GM19239 (cell line): Measurements from ENCODE around the gene ALAD.
"Not testable (repeated sequence)": the region's sequence is repeated elsewhere in the genome, so short reads cannot be mapped to it uniquely, and the experiment has no call there.

Experiments
- DNase-seq: peaks from one replicate; pipeline ENCODE4 v3.0.0; 2011; ENCODE audit warnings: low spot score; ENCODE audit not compliant: insufficient read length
- FAIRE-seq: peaks from 2 replicates; lab custom pipeline; 2011; peaks lifted over from hg19 to GRCh38; lab: Jason Lieb, UNC

The ALAD gene

DNA sequence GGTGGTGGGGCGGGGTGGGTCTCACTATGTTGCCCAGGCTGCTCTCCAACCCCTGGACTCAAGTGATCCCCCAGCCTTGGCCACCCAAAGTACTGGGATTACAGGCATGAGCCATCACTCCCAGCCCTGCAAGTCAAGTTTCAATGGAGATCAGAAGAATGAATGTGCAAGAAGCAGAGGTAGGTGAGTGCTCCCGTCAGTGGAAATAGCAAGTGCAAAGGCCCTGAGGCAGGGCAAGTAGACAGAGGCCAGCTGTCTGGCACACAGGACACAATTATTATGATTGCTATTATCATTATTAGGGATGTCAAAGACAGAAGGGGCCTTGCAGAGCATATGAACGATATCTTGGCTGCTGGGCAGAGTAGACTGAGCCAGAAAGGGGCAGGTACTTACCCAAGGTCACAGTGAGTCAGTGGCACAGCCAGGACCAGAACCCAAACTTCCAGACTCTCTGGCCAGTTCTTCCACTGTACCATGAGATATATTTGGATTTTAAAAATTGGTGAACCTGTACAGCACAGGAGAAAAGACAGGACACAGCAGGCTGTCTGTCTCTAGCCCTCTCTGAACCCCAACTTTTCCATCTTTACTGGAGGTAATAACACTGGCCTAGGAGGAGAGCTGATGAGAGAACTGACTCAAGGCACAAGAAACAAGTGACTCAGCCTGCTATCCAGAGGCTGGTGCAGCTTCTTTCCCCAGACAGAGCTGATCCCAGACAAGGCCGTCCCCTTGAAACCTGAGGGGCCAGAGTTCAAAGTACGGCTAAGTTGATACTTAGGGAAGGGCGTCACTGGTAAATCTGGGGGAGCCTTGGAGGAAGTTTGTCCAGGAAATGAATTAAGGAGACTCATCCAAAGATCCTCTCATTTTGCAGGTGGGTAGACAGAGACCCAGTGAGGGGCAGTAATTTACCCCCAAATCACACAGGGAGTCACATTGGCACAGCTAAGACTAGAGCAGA, 25.7 kb downstream of the ALAD start:
- FAIRE-seq: no peak

DNA sequence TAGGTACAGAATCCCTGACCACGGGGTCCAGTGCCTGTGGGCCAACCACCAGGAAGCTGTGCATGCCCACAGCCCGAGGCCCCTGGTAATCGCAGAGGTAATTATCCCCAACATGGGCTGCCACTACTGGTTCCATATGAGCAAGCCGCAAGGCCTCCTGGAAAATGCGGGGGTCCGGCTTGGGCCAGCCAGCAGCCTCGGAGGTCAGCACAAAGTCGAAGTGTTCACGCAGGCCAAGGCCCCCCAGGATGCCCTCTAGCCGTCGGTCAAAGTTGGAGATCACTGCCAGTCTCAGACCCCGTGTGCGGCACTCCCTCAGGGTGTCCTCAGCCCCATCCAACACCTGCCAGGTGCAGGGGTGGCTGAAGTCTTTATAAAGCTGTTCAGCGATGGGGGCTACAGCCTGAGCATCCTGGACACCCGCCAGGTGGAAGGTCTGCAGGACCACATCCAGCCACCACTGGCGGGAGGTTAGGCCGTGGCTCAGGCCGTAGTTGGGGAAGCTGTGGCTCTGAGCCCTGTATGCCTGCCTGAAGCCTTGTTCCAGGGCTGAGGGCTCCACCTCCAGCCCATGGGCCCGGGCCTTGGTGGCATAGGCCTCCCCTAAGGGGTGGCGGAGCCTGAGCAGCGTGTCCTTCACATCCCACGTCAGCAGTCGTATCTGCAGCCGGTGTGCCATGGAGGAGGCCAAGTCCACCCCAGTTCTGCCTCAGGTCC, 27.2 kb downstream of the ALAD start:
- DNase-seq: no peak
- no peak for FAIRE-seq

More for the DNA sequence above, 25.7 kb downstream of the ALAD start:
- no peak for DNase-seq

DNA sequence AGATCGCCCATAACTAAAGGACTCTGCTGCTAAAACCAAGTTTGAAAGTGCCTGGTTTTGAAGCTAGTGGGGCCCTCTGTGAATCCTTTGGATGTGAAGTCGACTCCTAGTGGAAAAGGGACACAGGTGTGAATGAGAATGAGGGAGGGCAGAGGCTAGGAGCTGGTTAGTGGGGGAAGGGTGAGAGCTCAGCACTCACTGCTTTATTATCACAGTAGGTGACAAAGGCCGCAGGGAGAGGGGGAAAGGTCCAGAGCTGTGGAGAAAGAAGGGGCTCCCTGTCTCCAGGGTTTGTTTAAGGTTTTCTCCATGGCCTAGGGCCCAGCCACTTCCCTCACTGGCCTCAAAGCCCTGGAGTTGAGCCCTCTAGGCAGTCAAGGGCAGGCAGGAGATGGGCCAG, 27.8 kb downstream of the ALAD start:
- no peak for DNase-seq
- FAIRE-seq: no peak

DNA sequence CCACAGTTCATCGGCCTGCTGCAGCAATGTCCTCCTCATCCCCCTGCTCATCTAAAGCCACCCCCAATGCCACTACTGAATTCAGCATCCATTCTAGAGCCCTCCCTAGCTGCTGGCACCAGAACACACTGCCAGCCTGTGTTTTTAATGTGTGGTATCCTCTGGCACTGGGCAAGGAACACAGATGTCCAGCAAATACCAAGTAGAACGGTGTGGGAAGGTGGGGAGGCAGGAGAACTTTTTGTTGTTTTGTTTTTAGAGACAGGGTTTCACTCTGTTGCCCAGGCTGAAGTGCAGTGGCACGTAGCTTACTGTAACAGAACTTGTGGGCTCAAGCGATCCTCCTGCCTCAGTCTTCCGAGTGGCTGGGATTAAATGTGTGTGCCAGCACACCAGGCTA, 29.0 kb downstream of the ALAD start:
- FAIRE-seq (no peak), DNase-seq (no peak)

DNA sequence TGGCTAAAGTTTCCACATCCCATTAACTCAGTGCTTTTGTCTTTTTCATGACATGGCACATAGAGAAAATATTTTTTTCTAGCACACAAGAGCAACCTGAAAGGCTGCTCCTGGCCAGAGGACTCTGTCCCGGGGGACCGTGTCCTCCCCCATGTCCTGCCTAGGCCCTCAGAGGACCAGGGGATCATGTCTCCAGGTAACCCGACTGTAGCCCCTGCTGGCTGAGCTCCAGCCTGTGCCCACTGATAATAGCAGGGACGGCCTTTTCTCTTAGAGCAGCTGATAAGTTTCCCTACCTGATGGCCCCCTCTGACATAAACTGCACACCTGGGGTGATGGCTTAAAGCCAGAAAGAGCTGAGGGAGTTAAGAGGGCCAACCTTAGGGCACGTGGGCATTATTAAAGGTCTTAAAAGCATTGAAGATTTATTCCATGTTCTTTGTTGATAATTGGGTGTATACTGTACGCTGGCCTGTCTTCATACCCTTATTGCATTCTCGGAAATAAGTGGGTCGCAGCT, 30.2 kb downstream of the ALAD start:
- FAIRE-seq (no peak), DNase-seq (no peak)

DNA sequence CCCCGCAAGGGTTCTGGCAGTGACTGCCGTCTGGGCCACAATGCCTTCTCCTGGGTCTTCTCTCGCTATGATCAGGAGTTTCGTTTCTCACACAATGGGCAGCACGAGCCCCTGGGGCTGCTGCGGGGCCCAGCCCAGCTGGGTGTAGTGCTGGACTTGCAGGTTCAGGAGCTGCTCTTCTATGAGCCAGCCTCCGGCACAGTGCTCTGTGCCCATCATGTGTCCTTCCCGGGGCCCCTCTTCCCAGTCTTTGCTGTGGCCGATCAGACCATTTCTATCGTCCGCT, 31.3 kb downstream of the ALAD start:
- FAIRE-seq (no peak), DNase-seq (no peak)

DNA sequence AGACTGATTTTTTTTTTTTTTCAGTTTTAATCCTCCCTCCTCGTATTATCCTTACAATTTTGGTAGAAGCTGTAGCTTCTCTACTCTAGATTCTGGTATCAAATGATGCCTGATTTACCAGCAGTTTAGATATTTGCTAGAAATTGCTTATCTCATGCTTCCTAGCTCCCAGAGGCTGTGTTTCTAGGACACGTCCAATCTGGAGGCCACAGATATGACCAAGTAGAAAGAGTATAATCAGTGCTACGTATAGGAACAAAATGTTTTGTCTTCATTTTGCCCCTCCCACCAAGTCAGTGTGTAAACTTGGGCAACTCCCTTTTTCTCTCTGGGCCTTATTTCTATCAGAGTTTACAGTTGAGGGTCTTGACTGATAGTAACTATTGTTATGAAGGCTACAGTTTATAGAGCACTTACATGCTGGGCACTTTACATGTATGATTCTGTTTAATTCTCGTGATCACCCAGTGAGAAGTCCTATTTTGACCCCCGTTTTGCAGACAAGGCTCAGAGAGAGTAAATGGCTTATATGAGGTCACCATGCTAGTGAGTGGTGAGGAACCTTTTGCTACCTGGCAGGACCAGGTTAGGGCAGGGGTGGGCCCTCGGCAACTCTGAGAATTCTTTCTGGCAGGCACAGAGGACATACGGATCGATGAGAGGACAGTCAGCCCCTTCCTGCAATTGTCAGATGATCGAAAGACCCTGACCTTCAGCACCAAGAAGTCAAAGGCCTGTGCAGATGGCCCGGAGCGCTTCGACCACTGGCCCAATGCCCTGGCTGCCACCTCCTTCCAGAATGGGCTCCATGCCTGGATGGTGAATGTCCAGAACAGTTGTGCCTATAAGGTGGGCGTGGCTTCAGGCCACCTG, 31.9 kb downstream of the ALAD start:
- DNase-seq (no peak), FAIRE-seq (no peak)

DNA sequence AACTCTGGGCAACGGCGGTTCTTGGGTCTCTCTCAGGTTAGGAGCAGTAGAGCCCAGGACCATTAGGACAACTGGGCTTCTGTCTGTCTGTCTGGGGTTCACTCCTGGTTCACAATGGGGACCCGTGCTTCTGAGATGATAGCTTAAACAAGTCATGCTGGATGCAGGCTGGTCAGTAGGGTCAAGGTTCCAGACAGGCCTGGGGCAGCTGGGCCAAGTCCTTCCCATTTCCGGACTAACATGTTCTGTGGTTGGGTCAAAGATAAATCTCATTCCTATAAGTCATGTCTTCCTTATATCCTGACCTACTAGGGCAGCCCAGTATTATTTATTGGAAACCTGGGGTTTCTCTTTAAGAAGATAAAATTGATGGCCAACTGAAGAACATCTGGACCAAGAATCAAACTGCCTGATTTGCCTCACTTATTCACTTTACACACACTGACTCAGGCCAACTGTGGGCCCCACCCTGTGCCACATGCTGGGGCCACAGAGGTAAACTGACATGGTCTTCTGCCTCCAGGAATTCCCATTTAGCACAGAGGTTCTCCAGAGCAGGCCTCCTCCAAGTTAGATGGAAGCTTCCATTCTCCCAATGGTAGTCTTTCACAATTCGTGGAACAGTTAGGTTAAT, 32.6 kb downstream of the ALAD start:
- DNase-seq (no peak), FAIRE-seq (no peak)

DNA sequence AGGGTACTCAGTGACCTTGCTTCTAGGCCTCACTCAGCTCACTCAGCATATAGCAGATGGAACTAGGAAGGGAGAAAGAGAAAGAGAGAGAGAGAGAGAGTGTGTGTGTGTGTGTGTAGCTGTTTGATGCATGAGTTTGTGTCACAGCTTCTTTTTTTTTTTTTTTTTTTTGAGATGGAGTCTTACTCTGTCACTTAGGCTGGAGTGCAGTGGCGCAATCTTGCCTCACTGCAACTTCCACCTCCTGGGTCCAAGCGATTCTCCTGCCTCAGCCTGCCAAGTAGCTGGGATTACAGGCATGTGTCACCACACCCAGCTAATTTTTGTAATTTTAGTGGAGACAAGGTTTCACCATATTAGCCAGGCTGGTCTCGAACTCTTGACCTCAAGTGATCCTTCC, 35.4 kb downstream of the ALAD start:
- DNase-seq, FAIRE-seq: not testable (repeated sequence)

DNA sequence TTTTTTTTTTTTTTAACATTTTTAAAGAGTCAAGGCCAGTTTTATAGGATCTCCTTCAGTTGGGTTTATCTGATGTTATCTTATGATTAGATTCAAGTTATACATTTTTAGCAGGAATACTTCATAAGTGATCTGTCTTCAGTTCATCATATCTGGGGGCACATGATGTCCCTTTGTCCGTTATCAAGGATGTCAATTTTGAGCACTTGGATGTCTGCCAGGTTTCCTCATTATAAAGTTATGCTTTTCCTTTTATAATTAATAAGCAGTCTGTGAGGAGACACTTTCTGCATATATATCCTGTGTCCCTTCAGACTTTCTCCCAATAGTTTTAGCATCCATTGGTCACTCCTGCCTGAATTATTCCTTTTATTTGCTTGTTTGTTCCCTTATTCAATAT, 36.1 kb downstream of the ALAD start:
- FAIRE-seq (no peak), DNase-seq (no peak)

DNA sequence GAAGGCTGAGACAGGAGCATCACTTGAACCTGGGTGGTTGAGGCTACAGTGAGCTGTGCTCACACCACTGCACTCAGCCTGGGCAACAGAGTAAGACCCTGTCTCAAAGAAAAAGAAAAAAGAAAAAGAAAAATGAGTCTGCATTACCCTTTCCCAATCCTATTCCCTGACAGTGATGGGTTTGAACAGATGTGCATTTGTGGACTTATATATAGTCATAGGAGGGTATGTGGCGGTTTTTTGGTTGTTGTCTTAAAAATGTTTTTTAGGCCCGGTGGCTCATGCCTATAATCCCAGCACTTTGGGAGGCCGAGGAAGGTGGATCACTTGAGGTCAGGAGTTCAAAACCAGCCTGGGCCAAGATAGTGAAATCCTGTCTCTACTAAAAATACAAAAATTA, 37.7 kb downstream of the ALAD start:
- DNase-seq (no peak), FAIRE-seq (no peak)

DNA sequence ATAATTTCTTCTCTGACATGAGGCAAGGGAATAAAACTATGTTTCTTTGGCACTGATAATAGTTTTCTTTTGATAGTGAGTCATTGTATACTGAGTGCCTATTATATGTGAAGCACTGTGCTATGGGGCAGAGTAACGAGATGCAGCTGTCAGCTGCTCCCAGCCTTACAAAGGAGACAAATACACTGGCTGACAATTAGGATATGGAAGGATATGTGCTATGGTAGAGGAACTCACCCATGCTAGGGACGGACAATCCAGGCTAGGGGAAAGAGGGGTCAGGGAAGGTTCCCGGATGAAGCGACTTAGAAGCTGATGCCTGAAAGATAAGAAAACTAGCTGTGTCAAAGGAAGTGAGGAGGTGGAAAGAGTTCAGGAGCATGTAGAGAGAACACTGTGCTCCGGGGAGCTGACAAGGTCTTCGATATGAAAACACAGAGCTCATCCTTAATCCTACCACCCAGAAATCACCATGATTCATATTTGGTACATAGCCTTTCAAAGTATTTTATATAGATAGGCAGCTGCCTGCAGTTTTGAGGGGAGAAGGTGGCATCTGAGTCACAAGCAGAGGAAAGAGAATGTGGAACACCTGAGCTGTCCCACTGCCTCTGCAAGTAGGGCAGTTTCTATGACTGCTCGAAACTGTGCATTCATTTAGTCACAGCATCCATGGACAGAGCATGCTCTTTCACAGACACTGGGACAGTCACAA, 39.6 kb downstream of the ALAD start:
- DNase-seq (no peak), FAIRE-seq (no peak)

DNA sequence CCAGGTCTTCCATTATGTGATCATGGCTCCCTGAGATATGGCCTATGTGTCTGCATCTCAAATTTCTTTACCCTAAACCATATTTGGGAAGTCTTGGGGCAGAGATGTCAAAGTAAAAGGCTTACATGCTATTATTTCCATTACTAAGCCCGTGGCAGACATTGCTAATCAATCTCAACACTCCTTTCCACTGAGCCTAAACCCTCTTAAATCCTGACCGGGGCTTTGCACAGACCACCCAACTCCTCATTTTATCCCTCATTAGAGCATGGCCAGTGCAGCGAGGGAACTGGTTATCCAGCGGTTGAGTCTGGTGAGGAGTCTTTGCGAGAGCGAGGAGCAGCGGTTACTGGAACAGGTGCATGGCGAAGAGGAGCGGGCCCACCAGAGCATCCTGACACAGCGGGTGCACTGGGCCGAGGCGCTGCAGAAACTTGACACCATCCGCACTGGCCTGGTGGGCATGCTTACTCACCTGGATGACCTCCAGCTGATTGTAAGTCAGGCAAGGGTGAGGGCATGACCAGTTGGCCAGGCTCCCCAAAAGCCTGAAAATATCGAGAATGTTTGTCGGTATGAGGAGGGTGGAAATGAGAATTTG, 40.7 kb downstream of the ALAD start:
- DNase-seq: no peak
- no peak for FAIRE-seq

DNA sequence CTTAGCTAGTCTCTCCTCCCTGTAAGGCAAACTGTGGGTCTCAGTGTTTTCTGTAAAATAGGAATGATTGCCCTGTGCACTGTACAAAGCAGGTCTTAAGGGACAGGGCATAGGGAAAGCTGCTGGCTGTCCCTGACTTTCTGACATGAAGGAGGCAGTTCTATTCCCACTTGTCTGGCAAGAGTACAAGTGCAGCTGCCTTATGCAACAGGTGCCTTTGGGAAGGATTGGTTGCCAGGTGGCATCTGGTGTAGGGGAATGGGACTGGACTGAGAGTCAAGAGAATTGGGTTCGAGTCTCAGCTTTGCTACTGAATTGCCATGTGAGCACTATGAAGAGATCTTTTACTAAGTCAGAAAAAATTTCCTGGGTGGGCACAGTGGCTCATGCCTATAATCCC, 41.7 kb downstream of the ALAD start:
- DNase-seq: no peak

DNA sequence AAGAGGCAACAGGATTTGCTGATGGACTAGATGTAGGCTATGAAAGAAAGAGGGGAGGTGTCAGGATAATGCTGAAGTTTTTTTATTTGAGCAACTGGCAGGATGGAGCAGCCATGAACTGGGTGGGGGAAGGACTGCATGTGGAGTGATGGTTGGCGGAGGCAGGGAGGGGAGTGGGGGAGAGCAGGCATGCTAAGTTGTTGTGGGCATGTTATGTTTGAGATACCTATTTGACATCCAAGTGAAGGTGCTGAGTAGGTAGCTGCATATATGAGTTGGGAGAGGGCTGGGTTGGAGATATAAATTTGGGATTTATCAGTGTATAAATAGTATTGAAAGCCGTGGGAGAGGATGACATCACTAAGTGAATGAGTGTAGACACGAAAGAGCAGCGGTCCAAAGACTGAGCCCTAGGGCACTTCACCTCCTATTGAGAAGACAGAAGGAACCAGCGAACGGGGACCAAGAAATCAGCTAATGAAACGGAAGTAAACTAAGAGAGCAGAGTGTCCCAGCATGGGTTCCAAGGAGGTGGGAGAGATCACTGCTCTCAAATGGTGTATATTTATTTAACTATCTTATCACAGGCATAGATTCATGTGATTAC, 44.3 kb downstream of the ALAD start:
- FAIRE-seq: no peak
- DNase-seq: no peak

More for the DNA sequence above, 41.7 kb downstream of the ALAD start:
- FAIRE-seq: no peak

DNA sequence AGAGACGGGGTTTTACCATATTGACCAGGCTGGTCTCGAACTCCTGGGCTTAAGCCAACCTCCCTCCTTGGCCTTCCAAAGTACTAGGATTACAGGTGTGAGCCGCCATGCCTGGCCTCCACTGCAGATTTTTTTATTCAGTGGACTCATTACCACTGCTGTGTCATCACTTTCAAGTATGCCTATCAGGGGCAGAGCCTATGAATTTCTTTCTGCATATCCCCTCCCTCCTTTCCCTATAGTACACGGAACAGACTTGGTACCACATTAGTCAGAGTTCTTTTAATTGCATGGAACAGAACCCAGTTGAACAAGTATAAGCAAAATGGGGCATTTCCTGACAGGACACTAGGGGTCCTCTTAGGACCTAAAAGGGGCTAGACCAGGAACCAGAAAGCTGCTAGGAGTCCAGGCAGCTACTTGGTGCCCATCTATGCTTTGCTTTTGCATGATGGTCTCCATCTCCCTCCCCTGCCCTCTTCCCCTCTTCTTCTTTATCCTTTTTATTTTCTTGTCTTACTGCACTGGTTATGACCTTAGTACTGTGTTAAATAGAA, 46.0 kb downstream of the ALAD start:
- FAIRE-seq (no peak), DNase-seq (no peak)

DNA sequence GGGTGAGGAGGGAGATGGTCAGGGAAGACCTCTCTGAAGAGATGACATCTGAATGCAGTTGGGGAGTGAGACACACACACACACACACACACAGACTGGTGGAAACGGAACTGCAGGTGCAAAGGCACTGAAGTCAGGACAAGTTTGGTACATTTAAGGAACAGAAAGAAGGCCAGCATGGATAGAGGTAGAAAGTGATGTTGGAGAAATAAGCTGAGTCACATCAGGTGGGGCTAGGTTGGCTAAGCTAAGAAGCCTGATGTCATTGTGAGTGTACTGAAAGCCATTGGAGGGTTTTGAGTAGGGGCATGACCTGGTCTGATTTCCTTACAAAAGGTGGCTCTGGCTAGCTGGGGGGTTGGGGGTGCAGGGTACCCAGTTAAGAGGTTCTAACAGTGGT, 48.7 kb downstream of the ALAD start:
- FAIRE-seq (no peak), DNase-seq (no peak)

DNA sequence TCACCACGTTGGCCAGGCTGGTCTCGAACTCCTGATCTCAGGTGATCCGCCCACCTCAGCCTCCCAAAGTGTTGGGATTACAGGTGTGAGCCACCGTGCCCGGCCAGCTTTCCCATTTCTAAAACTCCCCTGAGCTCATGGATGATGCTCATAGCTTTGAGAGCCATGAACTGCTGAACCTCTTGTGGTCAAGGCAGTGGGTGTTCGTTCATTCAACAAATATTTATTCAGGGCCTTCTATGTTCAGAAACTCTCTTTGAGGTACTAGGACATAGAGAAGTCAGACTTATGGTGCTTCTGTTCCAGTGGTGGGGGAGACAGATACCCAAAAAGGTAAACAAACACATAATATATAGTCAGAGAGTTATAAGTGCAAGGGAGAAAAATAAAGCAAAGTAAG, 49.1 kb downstream of the ALAD start:
- DNase-seq (no peak), FAIRE-seq (no peak)
